Measurements from ENCODE around the gene AVPR2.
A peak's percentile ranks its signal among the peaks of the same experiment; 100 is the strongest.

The AVPR2 gene

GRCh38 chrX:153878345-153878744 is 26.1 kb upstream of the AVPR2 start:
- Histone ChIP-seq H3K4me3 (ENCODE audit: low read depth, low read length) (no peak overlapping the region), H3K36me3 (ENCODE audit: control insufficient read depth in 2 of 2, insufficient read depth in 1 of 2, low read length in 2 of 2) (no peaks in the 10 kb centered on the region), H3K4me1 (ENCODE audit: control insufficient read depth, insufficient read depth, low read length) (no peaks in the 10 kb centered on the region), H3K27ac (ENCODE audit: extremely low read depth, low read depth, low read length) (no peak overlapping the region), H3K9me3 (ENCODE audit: control insufficient read depth, insufficient read depth, low read depth, low read length) (no peaks in the 10 kb centered on the region)
- POLR2A ChIA-PET, result interaction anchor here (0.9 kb wide), 1 partner anchor 50 kb away, joined by 3 read pairs; no protein-coding TSS in a partner anchor
- TF ChIP-seq ZNF23 (tag by site-specific recombination; IDR thresholded peaks at IDR 0.05; ENCODE audit: borderline replicate concordance), result no peak
- no peak for TF ChIP-seq ZNF660 (tag by site-specific recombination; IDR thresholded peaks at IDR 0.05)
- TF ChIP-seq KLF10 (tag by site-specific recombination; IDR thresholded peaks at IDR 0.05), result no peak
- no peak for TF ChIP-seq ZNF677 (tag by site-specific recombination; IDR thresholded peaks at IDR 0.05)
- no peak for TF ChIP-seq ZNF658 (tag by site-specific recombination; IDR thresholded peaks at IDR 0.05)
- TF ChIP-seq ZNF175 (tag by site-specific recombination; IDR thresholded peaks at IDR 0.05), result no peak
- no peak for TF ChIP-seq ZNF155 (tag by site-specific recombination; IDR thresholded peaks at IDR 0.05)
- CTCF ChIA-PET, result interaction anchor here (1.0 to 1.1 kb wide), 2 partner anchors 8 to 18 kb away, joined by 3 read pairs; no protein-coding TSS in a partner anchor

- POLR2A ChIA-PET, result interaction anchor here (0.9 kb wide), 1 partner anchor 49 kb away, joined by 3 read pairs; no protein-coding TSS in a partner anchor
- Histone ChIP-seq H3K36me3 (ENCODE audit: control insufficient read depth in 2 of 2, insufficient read depth in 1 of 2, low read length in 2 of 2) (no peaks in the 10 kb centered on the region), H3K27ac (ENCODE audit: extremely low read depth, low read depth, low read length) (no peak overlapping the region), H3K4me1 (ENCODE audit: control insufficient read depth, insufficient read depth, low read length) (no peaks in the 10 kb centered on the region), H3K9me3 (ENCODE audit: control insufficient read depth, insufficient read depth, low read depth, low read length) (no peaks in the 10 kb centered on the region), H3K4me3 (ENCODE audit: low read depth, low read length) (no peak overlapping the region)
- TF ChIP-seq ZNF223 (tag by site-specific recombination; IDR thresholded peaks at IDR 0.05) (0 out of 2 replicates have a peak, but pooled peaks have one; percentile 18), REPIN1 (tag by site-specific recombination; IDR thresholded peaks at IDR 0.05; ENCODE audit: low read depth) (no peak), ZNF398 (tag by site-specific recombination; IDR thresholded peaks at IDR 0.05) (peak; percentile 59), ZNF341 (tag by site-specific recombination; IDR thresholded peaks at IDR 0.05; ENCODE audit: low read depth) (peak; percentile 54; the same call in 1 of the 2 replicates), ZNF580 (tag by site-specific recombination; IDR thresholded peaks at IDR 0.05) (no peak), YY1 (tag by site-specific recombination; IDR thresholded peaks at IDR 0.05) (no peak), ZNF600 (tag by site-specific recombination; IDR thresholded peaks at IDR 0.05) (peak; percentile 53; the same call in 1 of the 2 replicates), GFI1B (tag by site-specific recombination; IDR thresholded peaks at IDR 0.05) (no peak), ZBTB26 (tag by site-specific recombination; optimal IDR thresholded peaks at IDR 0.05) (no peak), ZNF112 (tag by site-specific recombination; IDR thresholded peaks at IDR 0.05) (no peak), PATZ1 (tag by site-specific recombination; IDR thresholded peaks at IDR 0.05) (no peak), ZIC2 (tag by site-specific recombination; IDR thresholded peaks at IDR 0.05) (peak; percentile 88)
- CTCF ChIA-PET, result interaction anchor here (1.1 kb wide), 1 partner anchor 17 kb away, joined by 3 read pairs; no protein-coding TSS in a partner anchor
These were observed 25.4 kb upstream of the AVPR2 start for GRCh38 chrX:153878969-153879653.
